Neural cell (in vitro differentiated cells): Measurements from ENCODE around the gene E2F4. TPM values are rescaled to one million over a fixed set of nuclear protein-coding genes. Genes with fewer than 3 reads are reported as not detected.

ENCODE experiments used
- H2AFZ ChIP-seq: fragments of 200-600, 300-800 bp; sonication (generic), shearing (Covaris generic); 2 replicates; pipeline ENCODE4 v1.6.0; 2014; ENCODE audit warnings: low read depth, mild to moderate bottlenecking, antibody characterized with exemption, low read length, moderate library complexity
- H3F3A ChIP-seq: fragments of 200-600 bp; shearing (Covaris generic); 2 replicates; pipeline ENCODE4 v1.6.1; 2016; ENCODE audit warnings: mild to moderate bottlenecking, moderate library complexity, mixed read lengths, antibody characterized with exemption, low read length; ENCODE audit not compliant: insufficient read depth, poor library complexity, severe bottlenecking
- H3K27ac ChIP-seq: fragments of 200-600, 300-800 bp; sonication (generic), shearing (Covaris generic); 2 replicates; pipeline ENCODE4 v1.5.1; 2014; ENCODE audit warnings: mild to moderate bottlenecking, low read length, moderate library complexity
- H3K27me3 ChIP-seq: fragments of 300-800, 200-600 bp; sonication (generic), shearing (Covaris generic); 2 replicates; pipeline ENCODE4 v1.6.0; 2014; ENCODE audit warnings: mild to moderate bottlenecking, low read depth, low read length, moderate library complexity; ENCODE audit not compliant: insufficient read depth
- H3K36me3 ChIP-seq: fragments of 300-800, 200-600 bp; sonication (generic), shearing (Covaris generic); 2 replicates; pipeline ENCODE4 v1.5.1; 2014; ENCODE audit warnings: mild to moderate bottlenecking, antibody characterized with exemption, low read length, moderate library complexity; ENCODE audit not compliant: insufficient read depth
- H3K4me2 ChIP-seq: fragments of 300-800, 200-600 bp; sonication (generic), shearing (Covaris generic); 2 replicates; pipeline ENCODE4 v1.6.0; 2014; ENCODE audit warnings: mild to moderate bottlenecking, low read length
- H3K4me3 ChIP-seq: fragments of 300-800, 200-600 bp; sonication (generic), shearing (Covaris generic); 2 replicates; pipeline ENCODE4 v1.5.1; 2014; ENCODE audit warnings: mild to moderate bottlenecking, low read length, moderate library complexity
- H3K79me2 ChIP-seq: fragments of 200-600 bp; shearing (Covaris generic); replicated peaks from 2 replicates; pipeline ENCODE4 v1.6.0; 2014; ENCODE audit warnings: mild to moderate bottlenecking, low read length, moderate library complexity; ENCODE audit not compliant: insufficient read depth
- H3K9ac ChIP-seq: fragments of 300-800, 200-600 bp; sonication (generic), shearing (Covaris generic); 2 replicates; pipeline ENCODE4 v1.6.1; 2016; ENCODE audit warnings: mild to moderate bottlenecking, low read length, mixed read lengths
- H3K9me2 ChIP-seq: fragments of 200-600 bp; shearing (Covaris generic); 2 replicates; pipeline ENCODE4 v1.6.1; 2016; ENCODE audit warnings: mild to moderate bottlenecking, low read length, mixed read lengths; ENCODE audit not compliant: insufficient read depth
- H3K9me3 ChIP-seq: fragments of 200-600, 300-800 bp; sonication (generic), shearing (Covaris generic); 2 replicates; pipeline ENCODE4 v1.6.1; 2016; ENCODE audit warnings: mild to moderate bottlenecking, mixed run types, low read length, moderate library complexity, mixed read lengths
- H4K20me1 ChIP-seq: fragments of 200-600 bp; shearing (Covaris generic); 2 replicates; pipeline ENCODE4 v1.6.1; 2016; ENCODE audit warnings: mild to moderate bottlenecking, mixed run types; ENCODE audit not compliant: insufficient read depth
- CTCF ChIP-seq: fragments of 450-650 bp; IDR thresholded peaks from 2 replicates; pipeline ENCODE4 v1.5.1; 2014; ENCODE audit warnings: antibody characterized with exemption, mild to moderate bottlenecking, moderate library complexity; ENCODE audit not compliant: poor library complexity, severe bottlenecking
- EP300 ChIP-seq: fragments of 450-650 bp; conservative IDR thresholded peaks from 2 replicates; pipeline ENCODE4 v1.6.1; 2014; ENCODE audit warnings: antibody characterized with exemption, mild to moderate bottlenecking, moderate library complexity; ENCODE audit not compliant: poor library complexity, severe bottlenecking
- EZH2 ChIP-seq: fragments of 200-600, 300-800 bp; shearing (Covaris generic), sonication (generic); IDR thresholded peaks from 2 replicates; pipeline ENCODE4 v1.6.1; 2014; ENCODE audit warnings: antibody characterized with exemption, low read length, borderline replicate concordance, mild to moderate bottlenecking; ENCODE audit not compliant: insufficient read depth, poor library complexity, severe bottlenecking
- MXI1 ChIP-seq: fragments of 450-650 bp; conservative IDR thresholded peaks from 2 replicates; pipeline ENCODE4 v1.6.1; 2014; ENCODE audit warnings: antibody characterized with exemption, mild to moderate bottlenecking; ENCODE audit not compliant: poor library complexity, severe bottlenecking
- POLR2AphosphoS5 ChIP-seq: IDR thresholded peaks from 2 replicates; pipeline ENCODE4 v1.6.1; 2012
- RAD21 ChIP-seq: fragments of 450-650 bp; conservative IDR thresholded peaks from 2 replicates; pipeline ENCODE4 v1.6.1; 2014; ENCODE audit warnings: antibody characterized with exemption, mild to moderate bottlenecking, moderate library complexity
- REST ChIP-seq: IDR thresholded peaks from 2 replicates; pipeline ENCODE4 v1.6.1; 2012; ENCODE audit warnings: borderline replicate concordance
- SMC3 ChIP-seq: fragments of 450-650 bp; conservative IDR thresholded peaks from 2 replicates; pipeline ENCODE4 v1.6.1; 2014; ENCODE audit warnings: antibody characterized with exemption, mild to moderate bottlenecking, moderate library complexity; ENCODE audit not compliant: poor library complexity
- TAF1 ChIP-seq: IDR thresholded peaks from 2 replicates; pipeline ENCODE4 v1.6.1; 2012; ENCODE audit warnings: low read depth
- polyA plus RNA-seq: library from polyadenylated mRNA; depleted of rRNA; stranded (reverse); fragments of >200 nt; gene quantifications from 2 replicates; pipeline ENCODE4 v1.2.3, GENCODE V29; 2014

The E2F4 gene
- polyA plus RNA-seq, 1 donor from 2014 or later: 112 TPM

DNA sequence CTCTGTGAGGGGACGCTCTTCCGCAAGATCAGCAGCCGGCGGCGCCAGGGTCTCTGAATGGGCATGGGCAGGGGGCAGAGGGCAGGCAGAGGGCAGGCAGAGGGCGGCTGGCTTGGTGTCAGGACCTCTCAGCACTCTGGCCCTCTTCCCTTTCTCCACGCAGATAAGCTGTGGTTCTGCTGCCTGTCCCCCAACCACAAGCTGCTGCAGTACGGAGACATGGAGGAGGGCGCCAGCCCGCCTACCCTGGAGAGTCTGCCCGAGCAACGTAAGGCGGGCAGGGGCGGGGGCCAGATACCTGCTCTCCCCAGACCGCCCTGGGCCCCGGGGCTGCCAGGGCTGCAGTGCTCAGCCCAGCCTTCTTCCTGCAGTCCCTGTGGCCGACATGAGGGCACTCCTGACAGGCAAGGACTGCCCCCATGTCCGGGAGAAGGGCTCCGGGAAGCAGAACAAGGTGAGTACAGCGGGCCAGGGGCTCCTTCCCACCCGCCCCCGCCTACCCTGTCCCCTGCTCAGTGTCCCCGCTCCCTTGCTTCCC is 11.1 kb downstream of the E2F4 start:
- Histone ChIP-seq H4K20me1 (no peaks in the 10 kb centered on the region), H3K9ac (no peak overlapping the region), H2AFZ (no peak overlapping the region), H3F3A (no peaks in the 10 kb centered on the region), H3K27ac (no peak overlapping the region), H3K27me3 (no peaks in the 10 kb centered on the region), H3K9me2 (no peaks in the 10 kb centered on the region), H3K36me3 (no peaks in the 10 kb centered on the region), H3K4me3 (no peak overlapping the region), H3K9me3 (no peaks in the 10 kb centered on the region), H3K4me2 (no peak overlapping the region), H3K79me2 (no peaks in the 10 kb centered on the region)
- TF ChIP-seq EP300 (no peak), CTCF (no peak), EZH2 (no peak), POLR2AphosphoS5 (no peak), REST (no peak), MXI1 (no peak), RAD21 (no peak), SMC3 (no peak), TAF1 (no peak)

DNA sequence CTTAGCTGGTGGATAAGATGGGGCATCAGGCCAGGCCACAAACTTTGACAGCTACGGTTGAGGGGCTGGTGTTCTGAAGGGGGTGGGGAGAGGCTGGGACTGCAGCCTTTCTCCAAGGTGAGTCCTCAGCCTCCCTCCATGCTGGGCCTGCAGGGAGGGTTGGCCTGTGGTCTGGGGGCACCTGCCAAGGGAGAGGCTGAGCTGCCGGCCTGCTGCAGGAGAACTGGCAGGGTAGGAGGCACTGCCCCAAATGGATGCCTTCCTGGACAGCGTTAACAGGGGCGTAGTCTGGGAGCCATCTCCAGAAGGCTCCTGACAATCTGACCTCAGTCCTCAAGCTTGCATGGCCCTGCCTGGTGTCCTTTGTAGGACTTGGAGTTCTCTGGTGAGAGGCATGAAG is 12.1 kb downstream of the E2F4 start:
- TF ChIP-seq EZH2 (no peak), MXI1 (no peak), TAF1 (no peak)
- H3K36me3 ChIP-seq: no peaks in the 10 kb centered on the region
- H3K27ac ChIP-seq: no peak overlapping the region
- no peak overlapping the region for H3K9ac ChIP-seq
- no peaks in the 10 kb centered on the region for H3K9me2 ChIP-seq
- H3K27me3 ChIP-seq: no peaks in the 10 kb centered on the region
- no peak overlapping the region for H3K4me2 ChIP-seq
- H3K79me2 ChIP-seq: no peaks in the 10 kb centered on the region
- no peaks in the 10 kb centered on the region for H3K9me3 ChIP-seq
- H3F3A ChIP-seq: no peaks in the 10 kb centered on the region
- no peak overlapping the region for H2AFZ ChIP-seq
- H3K4me3 ChIP-seq: no peak overlapping the region
- no peaks in the 10 kb centered on the region for H4K20me1 ChIP-seq
